ENCODE measurements around the gene CDH4.

The CDH4 gene

DNA sequence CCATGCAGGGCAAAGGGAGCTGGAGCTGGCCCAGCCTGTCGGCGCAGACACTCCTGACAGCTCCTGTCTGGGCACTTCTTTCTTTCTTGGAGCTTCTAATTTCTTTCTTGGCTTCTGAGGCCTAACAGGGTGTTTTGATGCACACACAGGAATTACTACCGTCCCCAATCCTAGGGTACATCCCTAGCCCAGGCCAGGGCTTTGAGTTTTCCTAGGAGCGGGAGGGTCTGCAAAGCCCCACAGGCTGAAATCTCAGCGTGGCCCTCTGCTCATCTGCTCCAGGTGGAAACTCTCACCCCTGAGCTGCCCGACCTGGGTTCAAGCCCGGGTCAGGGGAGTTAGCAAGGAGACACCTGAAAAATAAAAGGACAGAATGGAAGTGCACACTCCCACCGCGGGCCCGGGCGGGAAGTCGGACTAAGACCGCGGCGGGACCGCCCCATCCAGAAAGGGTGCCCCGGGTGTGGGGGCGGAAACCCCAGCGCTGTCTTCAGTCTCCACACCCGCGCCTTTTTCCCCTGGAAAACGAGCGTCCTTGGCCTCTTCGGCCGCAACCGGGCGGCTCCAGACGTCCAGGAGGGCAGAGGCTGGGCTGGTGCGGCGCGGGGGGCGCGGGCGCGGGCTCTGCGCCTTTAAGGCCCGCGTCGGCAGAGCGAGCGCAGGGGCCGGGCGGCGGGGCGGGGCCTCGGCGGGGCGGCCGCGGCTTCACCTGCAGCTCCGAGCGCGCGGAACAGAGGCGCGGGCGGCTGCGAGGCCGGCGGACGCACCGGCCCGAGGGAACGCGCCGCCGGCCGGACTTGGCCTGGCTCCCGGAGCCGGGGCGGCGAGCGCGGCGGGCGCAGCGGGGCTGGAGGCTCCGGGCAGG, at the start of gene CDH4:
Gene CDH4 (plus strand): TSS at position 733 of the 865 bp plus-strand sequence.
- no peak for FAIRE-seq

DNA sequence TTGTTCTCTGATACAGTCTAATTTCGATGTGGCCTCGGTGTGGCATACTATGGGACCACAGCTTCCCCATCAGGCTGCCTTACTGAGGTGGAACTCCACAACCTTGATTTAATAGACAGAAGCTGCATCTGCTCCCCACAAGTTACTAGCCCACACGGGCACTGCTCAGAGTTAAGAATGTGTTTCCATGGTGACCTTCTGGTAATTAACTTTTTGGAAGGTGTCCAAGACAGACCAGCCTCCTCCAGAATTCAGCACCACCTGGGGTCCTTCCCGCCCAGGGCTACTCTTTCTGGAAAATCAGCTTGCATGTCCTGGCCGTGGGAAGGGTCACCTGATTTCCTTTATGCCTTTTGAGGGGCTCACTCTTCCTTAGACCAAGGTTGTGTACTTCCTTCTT, 48.7 kb upstream of the CDH4 start:
- FAIRE-seq = no peak

DNA sequence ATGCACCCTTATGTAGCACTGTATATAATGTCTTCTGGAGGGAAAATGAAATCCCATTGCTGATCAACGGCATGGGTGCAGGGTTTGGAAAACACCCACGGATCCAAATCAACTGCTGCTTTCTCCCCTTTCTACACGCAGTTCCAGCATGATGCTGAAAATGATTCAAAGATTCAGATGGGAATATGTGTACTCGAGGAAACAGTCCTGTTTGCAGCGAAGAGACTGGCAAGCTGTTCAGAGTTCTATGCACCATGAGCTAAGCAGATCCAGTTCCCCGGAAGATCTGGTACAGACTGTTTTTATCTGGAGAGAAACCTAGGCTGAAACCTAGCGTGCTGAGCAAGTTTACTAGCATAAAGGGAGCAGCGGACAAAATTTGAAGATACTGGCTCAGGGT, 47.9 kb upstream of the CDH4 start:
- no peak for FAIRE-seq

DNA sequence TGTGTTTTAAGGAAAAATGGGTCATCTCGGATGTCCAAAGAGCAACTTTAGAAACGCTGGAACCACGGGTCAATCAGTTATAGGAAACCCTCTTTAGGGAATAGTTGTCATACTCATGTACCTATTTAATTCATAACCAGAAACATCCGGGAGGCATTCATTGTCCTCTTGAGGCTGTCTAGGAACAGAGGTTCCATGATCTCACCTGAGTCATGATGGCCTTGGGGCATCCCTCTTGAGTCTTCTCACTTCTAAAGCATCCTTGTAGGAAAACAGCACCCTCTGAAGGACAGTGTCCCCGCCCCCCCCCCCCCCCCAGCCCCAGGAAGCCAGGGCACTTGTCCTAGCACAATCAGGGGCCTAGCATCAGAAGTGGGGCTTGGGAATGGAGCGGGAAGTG, 46.3 kb upstream of the CDH4 start:
- no peak for FAIRE-seq

DNA sequence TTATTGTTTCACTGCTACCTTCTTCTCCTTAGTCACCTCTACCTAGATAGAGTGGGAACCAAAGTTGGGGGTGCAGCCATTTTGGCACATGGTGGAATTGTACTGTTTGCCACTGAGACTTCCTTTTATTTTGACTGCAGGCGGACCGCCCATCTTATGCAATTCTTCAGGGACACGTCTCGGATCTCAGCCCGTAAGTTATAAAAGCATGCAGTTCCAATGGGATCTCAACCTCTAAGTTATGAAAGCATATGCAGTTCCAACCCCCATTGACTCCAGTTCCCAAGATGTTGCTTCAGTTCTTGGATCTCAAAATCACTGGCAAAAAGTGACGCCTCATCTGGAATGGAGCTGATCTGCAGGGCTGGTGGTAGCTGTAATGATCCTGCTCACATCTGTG, 41.2 kb upstream of the CDH4 start:
- FAIRE-seq = no peak

DNA sequence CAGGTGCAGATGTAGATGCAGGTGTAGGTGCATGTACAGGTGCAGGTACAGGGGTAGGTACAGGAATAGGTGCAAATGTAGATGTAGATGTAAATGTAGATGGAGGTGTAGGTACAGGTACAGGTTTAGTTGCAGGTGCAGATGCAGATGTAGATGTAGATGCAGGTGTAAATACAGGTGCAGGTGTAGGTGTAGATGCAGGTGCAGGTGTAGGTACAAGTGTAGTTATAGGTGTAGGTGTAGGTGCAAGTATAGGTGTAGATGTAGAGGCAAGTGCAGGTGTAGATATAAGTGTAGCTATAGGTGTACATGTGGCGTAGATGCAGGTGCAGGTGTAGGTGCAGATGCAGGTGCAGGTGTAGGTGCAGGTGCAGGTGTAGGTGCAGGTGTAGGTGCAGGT, 34.2 kb upstream of the CDH4 start:
- FAIRE-seq = no peak

DNA sequence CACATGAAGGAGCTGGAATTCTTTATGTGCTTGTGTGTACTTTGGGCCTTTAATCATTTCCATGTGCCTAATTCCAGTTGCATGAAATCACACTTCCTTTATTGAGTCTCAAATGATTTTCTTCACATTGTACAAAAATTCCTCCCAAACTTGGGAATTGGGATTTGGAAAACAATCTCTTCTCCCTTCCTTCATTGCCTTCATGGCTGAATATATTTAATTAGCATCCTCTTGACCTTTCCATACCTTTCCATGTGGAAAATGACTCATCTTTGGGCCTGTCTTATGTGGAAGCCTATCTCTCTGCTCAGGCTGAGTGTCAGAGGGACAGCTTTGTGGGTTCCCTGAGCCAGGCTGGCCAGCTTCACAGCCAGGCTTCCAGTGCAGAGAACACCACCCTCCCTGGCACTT, 33.0 kb upstream of the CDH4 start:
- no peak for FAIRE-seq

DNA sequence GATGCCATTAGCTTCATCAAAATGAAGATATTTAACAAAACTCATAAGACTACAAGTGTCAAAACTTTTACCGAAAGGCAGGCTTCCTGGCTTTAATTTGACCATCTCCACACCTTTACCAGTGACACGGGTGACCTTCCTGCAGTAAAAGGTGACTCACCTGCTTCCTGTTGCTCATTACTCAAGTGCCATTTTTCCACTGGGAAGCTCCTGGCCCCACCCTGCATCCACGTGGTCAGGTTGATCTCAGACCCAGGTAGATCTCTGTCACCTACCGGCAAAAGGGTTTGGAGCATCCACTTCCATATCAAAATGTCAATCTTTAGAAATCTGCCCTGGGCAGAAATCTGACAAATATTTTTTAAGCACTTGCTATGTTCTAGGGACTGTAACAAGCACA, 31.9 kb upstream of the CDH4 start:
- FAIRE-seq = no peak

DNA sequence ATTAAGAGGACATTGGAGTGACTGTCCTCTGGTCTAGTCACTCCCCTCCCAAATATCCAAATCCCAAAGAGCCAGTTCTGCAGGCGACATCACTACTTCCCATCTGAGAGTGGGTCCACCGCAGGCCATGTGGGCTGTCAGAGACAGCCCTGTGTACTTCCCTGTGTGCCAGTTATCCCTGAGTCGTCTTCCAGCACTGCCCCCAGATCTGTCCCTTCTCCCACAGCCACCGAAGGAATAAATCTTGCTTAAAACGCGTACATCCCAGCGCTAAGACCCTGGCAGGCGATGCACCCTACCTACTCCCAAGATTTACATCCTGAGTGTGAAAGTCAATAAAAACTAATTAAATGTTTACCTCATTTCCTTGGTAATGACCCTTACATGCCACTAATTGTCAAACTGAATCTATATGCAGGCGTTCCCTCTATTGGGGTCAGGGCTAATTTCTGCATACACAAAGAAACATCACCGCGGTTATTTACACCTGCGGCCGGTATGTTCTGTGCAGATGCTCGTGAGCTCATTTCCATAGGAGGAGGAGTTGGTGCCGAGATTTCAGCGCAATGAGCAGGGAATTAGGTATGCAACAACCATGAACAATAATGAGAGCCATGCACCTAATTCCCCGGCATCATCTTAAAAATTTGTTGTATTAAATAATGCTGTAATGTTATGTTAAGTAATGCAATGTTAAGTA, 31.3 kb upstream of the CDH4 start:
- FAIRE-seq = no peak

DNA sequence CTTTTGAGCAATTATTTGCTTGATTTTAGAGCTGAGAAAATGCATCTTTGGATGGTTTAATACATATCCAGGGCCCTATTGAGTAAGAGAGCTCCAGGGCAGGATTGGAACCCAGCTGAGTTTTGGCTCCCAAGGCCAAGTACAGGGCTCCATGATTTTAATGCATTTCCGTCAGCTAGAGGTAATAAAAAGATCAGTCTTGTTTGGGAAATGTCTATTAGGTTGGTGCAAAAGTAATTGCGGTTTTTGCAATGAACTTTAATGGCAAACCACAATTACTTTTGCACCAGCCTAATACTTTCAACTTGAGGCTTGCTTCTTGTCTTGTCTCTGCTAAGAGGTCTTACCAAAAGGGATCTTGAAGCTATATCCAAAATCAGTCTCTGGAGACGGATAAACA, 29.4 kb upstream of the CDH4 start:
- FAIRE-seq = no peak

DNA sequence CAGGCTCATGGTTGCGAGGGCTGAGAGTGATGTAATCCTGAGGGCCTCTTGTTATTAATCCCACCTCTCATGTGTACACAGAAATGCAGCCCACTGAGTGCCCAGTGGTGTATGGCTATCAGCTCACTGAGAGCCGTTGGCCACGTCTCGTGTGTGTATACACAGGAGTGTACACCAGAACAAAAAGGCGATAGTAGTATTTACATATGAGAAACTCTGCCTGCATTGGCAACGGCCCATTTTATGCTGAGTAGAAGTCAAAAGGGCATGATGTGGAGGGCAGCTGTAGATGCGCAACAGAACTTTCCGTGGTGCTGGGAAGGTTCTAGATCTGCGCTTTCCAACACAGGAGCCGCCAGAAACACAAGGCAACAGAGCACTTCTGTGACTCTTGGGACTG, 28.9 kb upstream of the CDH4 start:
- FAIRE-seq = no peak

DNA sequence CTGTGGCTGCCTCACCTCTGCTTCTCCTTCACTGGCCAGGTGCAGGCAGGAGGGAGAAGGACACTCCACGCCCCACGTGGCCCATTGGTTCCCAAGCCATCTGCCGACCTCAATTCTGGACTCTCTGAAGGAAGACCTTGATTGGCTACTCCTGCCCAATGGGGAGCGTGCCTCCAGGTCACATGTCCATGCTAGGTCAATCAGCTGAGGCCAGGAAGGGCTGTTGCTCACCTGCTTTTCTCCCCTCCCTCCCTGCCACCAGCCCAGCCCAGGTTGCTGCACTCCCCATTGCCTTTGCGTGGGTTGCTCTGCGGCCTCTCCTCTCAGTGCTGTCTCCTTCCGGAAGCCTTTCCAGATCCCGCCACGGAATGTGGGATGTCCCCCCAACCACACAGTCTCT, 21.9 kb upstream of the CDH4 start:
- no peak for FAIRE-seq

DNA sequence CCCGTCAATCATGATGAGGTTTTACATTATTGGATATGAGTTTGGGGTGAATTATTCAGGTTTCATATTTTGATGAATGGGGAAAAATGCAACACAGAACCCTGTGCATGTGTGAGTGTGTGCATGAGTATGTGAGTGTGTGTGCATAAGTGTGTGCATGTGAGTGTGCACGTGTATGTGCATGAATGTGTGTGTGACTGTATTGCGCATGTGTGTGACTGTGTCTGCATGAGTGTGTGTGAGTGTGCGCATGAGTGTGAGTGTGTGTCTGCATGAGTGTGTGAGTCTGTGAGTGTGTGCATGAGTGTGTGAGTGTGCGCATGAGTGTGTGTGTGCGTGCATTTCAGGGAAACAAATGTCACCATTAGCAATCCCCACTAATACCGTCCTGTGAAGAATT, 18.5 kb upstream of the CDH4 start:
- FAIRE-seq = no peak

DNA sequence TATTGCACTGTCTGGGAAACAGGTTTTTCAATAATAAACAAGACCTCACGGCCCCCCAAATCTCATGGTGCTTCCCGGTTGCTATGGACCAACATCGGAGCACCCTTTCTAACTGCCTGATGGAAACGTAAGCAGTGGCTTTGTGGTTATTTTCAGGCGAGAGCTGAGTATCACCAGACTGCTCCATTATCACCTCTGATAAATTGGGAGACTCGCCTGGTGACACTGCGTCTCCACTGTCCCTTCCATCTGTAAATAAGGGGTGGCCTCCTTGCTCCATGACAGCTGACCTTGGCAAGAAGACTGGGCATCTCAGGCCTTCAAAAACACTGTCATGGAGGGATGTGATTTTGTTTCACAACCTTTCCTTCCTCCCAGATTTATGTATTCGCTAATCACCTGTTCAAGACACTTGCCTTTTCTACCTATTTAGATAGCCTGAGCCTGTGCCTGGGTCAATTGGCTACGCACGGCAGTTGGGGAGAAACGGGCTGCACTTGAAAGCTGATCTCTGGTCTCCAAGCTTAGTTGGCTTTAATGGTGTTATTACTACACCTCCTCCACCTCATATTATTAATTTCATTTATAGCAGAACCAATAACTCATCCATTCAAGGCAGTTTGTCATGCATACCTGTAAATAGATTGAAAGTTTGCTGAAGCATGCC, 17.7 kb upstream of the CDH4 start:
- FAIRE-seq = no peak

DNA sequence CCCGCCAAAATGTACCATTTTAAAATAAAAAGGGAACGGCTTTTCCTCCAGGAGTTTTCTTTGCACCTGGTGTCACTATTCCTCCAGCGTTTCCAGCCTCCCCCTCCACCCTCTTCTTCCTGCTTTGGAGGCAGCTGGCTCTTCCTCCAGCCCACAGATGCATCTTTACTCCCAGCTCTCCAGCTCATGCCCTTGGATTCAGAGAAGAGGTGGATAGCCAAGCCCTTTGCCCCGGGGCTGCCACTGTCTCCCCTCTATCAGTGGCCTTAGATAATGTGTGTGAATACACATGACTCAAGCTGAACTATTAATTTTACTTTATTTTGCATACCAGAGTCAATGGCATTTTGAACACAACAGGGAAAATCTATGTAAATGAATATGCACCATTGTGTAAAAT, 15.3 kb upstream of the CDH4 start:
- no peak for FAIRE-seq

DNA sequence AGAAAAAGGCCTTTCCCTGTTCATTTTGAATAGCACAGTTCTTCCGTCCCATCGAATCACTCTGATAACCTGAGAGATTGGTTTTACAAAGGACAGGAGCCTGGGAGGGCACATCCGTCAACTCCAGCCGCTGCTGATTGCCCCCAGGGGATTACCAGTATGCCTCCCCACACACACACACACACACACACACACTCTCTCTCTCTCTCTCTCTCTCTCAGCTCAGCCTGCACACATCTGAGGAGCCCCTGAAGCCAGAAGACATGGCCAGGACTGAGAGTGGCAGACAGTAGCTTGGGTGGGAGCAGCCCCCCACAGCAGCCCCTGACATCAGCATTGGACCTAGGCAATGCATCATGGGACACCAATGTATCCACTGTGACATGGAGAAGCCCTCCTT, 13.2 kb upstream of the CDH4 start:
- FAIRE-seq = no peak

DNA sequence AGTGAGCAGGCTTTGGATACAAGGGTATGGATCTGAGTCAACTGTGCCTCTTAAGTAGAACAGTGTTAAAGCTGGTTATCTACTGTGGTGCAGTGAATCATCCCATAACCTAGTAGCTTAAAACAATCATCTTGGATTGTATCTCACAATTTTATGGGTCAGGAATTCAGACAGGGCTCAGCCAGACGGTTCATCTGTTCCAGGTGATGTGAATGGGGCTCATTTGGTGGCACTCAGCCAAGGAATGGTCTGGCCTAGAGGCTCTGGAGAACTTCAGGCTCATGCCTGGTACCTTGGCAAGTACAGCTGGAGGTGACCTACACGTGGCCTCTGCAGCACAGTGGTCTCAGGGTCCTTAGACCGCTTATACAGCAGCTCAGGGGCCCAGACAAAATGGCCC, 11.2 kb upstream of the CDH4 start:
- FAIRE-seq = no peak

DNA sequence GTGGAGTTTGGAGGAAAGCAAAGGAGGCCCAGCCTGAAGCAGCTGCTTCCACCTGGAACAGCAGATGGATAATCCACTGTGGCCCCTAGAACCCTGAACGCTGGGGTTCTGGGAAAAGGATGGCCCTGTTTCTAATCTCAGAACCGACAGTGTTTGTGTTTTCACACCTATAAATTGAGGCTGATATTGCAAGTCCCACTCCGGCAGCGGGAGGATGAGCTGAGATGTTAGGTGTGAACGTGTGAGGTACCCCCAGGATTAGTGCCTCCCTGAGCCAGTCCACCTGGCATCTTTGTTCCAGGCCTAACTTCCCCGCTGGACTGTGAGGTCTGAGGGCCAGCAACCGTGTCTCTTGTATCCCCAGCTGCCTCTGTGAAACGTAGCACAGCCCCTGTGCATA, 7.8 kb upstream of the CDH4 start:
- FAIRE-seq = no peak

DNA sequence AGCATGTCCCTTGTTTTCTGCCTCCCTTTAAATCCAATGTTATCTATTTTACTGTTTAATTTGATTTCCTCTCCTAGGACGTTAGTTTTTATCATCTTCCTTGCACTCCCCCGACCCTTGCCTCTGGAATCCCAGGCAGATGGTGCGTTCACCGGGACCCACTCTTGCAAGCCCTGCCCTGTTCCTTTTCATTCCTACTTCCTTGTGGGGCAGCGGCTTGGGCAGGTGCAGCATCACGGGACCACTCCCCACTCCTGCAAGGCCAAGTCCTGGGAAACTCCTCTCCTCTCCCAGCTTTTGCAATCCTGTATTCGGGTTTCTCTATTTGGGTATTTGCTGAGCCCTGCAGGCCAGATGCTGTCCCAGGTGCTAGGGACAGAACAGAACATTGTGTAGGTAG, 5.8 kb upstream of the CDH4 start:
- no peak for FAIRE-seq

DNA sequence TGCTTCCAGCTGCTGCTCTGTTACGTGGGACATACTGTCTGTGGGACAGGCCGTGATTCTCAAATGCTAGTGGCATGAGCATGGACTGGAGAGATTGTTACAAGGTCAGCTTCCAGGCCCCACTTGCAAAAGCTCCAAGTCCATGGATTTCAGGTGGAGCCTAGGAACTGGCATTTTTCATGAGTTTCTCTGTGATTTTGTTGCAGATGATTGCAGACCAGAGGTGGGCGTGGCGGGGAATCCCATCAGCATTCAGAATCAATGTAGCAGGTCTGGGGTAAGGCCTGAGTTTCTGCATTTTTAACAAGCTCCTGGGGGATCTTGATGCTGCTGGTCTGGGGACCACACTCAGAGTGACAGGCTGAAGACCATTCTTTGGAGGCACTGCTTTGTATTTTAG, 2.4 kb upstream of the CDH4 start:
- no peak for FAIRE-seq

DNA sequence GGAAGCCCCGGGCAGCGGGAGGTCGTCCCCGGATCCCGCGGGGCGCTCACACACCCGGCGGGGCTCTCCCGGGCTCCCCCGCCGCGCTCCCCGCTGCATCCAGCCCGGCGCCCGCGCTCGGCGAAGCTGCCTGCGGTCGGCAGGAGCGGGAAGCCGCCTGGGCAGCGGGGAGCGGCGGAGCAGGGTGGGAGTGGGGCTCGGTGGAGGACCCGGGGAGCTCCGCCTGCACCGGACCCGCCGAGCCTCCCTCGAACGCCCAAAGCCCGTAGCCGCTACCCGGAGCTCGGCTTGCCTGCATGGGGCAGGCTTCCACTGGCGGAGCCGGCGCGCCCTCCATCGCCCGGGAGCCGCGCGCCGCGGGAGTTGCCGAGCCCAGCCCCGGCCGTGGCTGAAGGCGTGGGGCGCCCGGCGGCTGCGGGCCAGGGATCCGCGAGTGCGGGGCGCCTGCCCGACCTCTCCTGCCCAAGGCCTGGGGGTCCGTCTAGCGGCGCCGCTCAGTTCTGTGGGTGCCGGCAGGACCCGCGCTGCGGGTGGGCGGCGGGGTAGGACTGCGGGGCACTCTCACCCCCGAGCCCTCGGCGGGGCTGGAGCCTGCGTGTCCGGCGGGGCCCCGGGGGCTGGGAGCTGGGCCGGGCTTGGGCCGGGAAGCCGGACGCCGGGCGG, 671 bp downstream of the CDH4 start:
- no peak for FAIRE-seq

DNA sequence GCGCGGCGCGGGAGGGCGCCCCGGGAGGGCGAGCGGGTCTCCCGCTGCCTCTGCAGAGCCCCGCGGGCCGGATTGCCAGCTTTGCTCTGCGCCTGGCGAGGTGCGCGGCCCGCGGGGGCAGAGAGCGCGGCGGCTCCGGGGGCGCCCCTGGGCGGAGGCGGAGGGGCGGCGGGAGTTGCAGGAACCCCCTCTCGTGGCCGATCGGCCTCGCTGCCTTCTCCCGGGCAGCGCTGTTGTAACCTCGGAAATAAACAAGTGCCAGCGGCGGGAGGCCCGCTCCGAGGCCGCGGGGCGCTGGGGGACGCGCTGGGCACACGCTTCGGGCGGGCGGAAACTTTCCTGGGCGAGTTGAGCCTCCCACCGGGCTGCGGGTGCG, 1.2 kb downstream of the CDH4 start:
- no peak for FAIRE-seq

DNA sequence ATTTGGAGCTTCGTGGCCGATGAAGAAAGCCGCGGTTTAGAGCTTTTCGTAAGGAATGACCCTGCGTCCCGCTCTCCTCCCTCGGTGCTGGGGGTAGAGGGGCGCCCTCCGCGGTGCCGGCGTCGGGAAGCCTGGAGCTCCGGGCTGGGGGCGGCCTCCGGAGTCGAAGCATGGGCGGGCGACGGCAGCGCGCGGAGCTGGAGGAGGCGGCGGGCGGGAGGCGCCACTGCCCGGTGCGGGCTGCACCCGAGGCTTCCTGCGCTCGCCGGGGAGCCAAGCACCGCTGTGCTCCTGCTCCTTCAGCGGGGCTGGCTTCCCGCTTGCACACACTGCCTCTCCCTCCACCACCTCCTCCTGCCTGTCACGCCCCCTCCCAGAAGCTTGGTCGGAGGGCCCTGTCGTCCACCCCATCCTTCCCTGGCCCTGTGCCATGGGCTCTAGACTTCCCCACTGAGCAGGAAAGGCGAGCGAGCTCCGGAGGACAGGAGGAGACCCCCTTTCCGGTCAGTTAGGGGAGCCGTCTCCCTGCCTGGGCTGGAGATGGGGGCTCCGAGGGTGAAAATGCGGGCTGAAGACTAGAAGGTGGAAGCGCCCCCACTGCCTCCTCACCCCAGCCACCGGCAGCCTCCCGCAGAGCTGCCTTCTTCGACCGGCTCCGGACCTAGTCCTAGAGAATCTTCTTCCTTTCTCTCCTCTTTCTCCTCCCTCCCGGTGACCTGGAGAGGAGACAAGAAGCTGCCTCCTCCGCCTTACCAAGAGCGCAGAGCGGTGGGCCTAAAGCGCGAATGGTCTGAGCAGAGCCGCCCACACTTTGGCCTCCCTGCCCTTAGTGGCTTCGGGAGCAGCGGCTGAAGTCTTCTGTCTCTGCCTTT, 1.8 kb downstream of the CDH4 start:
- no peak for FAIRE-seq
